ENCODE data around the gene PDP2.

GRCh38 chr16:66939366-66939765 lies 59.1 kb downstream of the PDP2 start:
- TF ChIP-seq CTCF (IDR thresholded peaks at IDR 0.05; ENCODE audit: poor library complexity, severe bottlenecking): no peak
- no peak for TF ChIP-seq TAF1 (IDR thresholded peaks at IDR 0.05; ENCODE audit: low read depth)
- no peak for TF ChIP-seq EP300 (conservative IDR thresholded peaks at IDR 0.05; ENCODE audit: poor library complexity, severe bottlenecking)
